Measurements from ENCODE around the gene ARNT2.

The ARNT2 gene

DNA sequence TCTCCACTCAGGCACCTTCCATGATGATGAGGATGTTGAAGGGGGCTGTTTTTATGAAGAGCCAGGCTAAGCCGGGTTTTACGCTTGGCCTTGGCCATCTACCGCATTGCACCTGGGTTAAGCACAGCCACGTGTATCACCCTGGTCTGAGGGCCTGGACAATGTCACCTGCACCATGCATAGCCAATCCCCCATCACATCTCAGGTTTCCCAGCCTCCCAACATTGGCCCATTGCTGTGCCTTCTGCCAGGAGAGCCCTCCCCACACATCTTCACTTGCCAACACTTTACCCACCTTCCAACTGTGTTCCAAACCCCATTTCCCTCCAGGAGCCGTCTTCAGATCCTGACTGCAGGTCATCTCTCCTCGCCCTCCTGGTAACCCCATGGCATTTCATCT lies 155.6 kb downstream of the ARNT2 start:
- DNase-seq = no peak

DNA sequence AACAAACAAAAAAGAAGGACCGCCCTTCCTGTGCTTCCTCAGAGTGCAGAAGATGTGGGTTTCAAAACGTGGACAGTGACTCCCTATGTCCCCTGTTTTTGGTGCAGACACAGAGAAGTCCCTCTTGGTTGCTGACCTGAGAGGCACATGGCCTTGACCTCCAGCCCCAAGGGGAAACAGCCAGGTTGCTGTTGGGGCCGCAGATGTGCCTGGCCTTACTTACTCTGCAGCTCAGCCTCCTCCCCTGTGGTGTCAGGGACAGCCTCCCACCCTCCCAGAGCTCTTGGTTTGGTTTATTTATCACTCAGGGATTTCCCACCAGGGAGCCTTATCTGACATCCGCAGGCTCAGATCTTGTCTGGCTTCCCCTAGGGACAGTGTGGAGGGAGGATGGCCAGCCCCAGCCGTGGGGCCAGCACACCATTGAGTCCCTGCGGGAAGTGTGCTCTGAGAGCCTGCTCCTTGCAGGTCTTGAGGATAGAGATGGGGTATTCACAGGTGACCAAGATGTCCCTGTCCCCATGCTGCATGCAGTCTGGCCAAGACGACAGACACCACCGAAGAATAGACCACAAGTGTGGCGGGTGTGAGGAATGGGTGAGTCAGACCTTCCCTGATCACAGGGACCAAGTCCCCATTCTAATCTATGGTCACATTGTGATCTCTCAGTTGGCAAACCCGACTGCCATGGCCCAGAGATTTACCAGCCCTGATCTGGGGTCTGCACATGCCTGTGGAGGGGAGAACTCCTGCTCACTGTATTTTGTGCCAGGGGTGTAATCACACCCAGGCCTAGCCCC lies 156.6 kb downstream of the ARNT2 start:
- no peak for DNase-seq

DNA sequence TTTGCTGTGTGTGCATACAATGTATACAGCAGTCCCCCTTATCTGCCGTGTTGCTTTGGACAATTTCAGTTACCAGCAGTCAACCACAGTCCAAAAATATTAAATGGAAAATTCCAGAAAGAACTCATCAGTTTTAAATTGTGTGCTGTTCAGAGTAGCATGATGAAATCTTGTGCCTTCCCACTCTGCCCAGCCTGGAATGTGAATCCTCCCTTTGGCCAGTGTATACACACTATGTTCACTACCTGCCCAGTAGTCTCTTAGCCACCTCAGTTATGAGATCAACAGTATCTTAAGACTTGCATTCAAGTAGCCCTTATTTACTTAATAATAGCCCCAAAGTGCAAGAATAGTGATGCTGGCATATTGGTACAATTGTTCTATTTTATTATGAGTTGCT lies 157.3 kb downstream of the ARNT2 start:
- DNase-seq = no peak

DNA sequence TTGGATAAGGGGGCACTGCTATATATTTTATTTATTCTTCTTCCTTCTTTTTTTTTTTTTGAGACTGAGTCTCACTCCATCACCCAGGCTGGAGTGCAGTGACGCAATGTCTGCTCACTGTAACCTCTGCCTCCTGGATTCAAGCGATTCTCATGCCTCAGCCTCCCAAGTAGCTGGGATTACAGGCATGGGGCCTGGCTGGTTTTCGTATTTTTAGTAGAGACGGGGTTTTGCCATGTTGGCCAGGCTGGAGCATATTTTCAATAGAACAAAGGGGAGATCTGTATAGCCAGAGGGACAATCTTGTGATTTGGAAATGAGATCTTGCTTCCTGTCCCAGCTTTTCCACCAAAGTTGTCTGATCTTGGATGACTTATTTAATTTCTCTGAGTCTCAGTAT lies 157.9 kb downstream of the ARNT2 start:
- no peak for DNase-seq

DNA sequence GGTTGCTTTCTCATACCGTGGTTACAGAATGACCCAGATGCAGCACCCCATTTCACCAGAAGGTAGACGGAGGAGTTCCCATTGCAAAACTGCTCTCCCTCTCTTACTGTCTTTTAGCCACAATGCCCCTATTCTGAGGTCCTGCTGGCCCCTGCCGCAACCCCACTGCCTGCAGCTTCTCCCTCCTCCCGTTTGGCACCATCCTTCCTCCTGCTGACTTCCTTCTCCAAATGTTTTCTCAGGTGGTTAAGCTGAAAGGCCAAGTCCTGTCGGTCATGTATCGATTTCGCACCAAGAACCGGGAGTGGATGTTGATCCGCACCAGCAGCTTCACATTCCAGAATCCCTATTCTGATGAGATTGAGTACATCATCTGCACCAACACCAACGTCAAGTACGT lies 158.7 kb downstream of the ARNT2 start:
- DNase-seq = no peak

DNA sequence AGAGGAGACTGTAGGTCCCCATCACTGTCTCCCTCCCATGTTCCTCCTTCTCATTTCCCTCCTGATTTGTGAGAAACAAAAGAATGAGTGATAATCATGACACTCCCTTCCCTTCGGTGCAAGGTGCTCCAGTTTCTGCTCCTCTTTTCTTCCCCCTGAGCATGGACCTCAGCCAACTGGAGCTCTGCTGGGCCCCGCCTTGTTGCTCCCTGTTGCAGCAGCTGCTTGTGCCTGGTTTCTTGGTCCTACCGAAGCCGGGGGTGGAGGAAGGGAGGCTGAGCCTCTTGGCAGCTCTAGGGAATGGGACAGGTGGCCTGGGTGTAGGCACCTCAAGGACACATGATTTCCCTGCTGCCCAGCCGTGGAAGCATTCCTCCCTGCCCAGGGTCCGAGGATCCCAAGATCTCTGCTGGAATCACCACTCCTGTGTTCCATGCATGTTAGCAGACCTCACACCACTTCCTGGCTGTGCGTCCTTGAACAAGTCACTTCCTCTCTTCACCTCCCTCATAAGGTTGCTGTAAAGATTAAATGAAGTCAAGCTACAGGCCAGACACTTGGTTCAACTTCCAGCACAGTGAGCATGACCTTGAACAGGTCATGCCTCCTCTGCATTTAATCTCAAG lies 159.3 kb downstream of the ARNT2 start:
- no peak for DNase-seq

DNA sequence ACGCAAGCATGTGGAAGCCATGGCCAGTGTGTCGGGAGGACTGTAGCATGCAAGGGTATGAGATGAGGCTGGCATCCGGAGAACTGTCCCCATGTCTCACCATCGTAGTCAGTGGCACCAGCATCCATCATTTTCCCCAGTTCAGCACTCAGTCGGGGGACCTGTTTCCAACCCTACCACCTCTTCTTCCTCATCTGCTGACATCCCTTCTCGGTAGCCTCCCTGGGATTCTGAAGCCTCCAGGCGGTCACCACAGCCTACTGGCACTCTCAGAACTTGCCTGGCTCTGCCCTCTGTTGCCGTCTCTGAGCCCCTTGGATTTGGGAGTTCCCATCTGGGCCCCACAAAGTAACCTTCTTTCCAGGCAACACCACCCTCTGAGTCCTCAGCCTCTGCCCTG lies 159.9 kb downstream of the ARNT2 start:
- DNase-seq = no peak

DNA sequence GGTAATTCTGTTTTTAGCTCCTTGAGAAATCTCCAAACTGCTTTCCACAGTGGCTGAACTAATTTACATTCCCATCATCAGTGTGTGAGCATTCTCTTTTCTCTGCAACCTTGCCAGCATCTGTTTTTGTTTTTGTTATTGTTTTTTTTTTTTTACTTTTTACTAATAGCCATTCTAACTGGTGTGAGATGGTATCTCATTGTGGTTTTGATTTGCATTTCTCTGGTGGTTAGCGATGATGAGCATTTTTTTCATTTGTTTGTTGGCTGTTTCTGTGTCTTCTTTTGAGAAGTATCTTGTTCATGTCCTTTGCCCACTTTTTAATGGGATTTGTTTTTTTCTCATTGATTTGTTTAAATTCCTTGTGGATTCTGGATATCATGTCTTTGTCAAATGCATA lies 161.2 kb downstream of the ARNT2 start:
- DNase-seq = no peak

DNA sequence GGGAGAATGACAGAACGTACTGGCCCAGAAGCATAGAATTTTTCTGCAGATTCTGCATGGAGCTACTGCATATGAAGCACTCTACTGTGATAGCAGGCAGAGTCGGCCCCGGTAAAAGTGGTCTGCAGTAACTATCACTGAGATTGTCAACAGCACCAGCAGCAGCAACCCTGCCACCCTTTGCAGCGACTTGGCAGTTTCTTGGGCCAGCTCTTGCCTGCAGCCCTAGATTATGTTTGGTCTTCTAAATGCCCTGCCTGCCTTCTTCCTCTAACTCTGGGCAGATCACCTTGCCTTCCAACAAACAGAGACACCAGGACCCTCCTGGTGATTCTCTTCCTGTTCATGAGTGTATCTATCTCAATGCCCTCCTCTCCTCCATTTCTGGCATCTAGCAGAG lies 161.8 kb downstream of the ARNT2 start:
- DNase-seq = no peak

DNA sequence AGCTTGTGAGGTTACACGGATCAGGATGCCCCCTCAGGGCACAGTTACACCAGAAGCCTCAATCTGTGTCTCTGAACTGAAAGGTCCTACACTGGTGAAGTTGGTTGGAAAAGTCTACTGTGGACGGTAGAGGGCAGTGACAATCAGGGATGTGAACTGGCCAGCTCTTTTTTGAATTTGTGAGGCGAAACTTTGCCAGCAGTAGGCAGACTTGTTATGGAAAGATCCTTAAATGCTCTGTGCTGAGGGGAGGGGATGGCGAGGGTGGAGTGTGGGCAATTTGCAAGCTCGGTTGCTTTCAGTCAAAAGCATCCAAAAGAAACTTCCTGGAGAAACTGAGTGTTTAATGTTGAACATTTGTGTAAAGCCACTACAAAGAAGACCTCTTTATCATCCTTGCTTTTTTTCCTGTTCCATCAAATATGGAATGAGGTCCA lies 163.6 kb downstream of the ARNT2 start:
- DNase-seq = peak; percentile 59 to 65

DNA sequence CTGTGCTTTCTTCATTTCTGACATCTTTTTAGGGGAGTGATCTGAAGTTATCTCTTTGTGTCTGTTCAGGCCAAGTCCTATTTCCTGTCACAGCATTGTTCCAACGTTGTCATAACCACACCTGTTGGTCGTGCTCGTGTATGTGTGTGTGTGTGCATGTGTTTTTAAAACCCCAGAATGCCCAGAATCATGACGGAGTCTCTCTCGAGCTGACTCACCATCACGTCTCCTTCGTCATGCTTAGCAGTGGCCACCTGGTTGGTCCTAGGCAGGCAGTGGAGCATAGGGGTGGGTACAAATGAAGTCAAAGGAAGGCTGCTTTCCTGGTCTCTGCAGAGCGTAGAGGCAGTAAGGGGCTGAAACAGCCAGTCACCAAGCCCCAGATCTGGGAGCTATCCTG lies 164.1 kb downstream of the ARNT2 start:
- DNase-seq = no peak

DNA sequence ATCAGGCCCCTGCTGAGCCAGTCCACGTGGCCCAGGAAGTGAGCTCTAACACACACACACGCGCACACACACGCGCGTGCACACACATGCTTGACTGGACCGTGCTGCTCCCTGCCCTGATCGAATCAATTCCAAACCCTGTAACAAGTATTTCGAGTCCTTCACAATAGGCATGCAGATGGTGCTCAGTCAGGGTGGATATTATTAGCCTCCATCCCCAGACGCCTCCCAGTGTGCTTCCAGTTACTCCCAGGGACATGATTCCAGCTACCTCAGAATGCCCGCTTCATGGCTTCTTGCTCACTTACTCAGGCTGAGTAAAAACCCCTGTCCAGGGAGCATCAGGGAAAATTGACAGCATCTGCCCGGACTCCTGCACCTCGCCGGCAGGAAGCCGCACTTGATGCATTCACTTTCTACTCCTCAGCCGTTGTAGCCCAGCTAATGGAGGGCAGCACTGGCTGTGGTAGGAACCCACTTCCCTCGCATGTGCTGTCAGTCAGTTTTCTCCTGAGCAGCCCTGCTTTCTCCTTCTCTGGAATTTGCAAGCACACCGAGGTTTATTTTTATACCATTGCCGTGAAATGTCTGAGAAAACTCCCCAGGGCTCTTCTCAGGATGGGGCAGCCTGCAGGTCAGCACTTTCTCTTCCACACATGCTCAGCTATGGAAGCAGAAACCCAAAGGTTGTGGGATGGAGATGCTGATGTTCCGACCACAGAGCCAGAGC lies 164.9 kb downstream of the ARNT2 start:
- no peak for DNase-seq

DNA sequence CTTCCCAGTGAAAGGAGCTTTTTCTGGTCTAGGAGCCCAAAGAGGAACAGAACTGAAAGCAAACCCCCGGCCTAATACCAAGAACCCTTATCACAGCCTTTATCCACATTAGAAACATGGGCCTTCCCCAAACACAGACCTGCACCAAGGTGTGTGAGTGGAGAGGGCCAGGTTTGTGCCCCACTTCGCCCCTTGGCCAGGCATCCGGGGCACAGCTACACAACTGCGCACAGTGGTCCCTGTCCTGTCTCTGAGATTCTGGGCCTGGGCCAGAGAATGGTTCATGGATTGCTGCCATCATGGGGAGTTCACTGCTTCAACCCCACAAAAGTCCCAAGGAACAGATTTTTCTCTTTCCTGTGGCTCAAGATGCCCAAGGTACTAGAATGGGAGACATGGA lies 165.5 kb downstream of the ARNT2 start:
- DNase-seq = no peak

DNA sequence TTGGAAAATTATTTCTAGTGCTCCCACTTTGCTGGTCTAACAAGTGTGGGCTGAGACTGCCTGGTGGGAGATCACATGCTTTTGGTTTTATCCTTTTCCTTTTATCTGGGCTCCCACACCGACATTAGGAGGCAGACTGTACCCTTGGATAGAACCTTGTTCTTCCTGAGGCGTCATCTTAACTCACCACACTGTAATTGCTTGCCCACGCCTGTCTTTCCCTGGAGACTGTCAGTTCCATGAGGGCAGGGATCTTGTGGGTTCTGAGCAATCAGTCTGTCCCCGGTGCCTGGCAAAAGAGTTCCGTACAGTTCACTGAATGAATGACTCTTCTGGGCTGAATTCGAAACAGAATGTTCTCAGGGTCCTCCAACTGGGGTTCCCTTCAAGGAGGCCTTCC lies 166.4 kb downstream of the ARNT2 start:
- no peak for DNase-seq

DNA sequence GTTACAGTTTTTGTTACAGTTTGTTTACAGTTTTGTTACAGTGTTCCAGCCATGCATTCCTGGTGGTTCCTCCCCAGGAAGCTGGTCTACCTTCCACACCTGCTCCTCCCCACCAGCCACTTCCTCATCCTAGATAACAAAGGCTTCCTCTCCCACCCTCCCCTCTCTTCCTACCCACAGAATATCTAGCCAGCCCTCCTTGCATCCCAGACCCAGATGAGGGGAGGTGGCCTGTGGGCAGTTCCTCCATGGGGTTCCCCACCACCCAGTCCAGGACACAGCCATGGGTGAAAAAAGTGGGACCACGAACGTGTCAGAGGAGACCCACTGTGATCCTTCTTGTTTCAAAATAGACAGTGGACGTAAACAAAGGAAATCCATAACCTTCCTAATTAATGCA lies 168.2 kb downstream of the ARNT2 start:
- no peak for DNase-seq

DNA sequence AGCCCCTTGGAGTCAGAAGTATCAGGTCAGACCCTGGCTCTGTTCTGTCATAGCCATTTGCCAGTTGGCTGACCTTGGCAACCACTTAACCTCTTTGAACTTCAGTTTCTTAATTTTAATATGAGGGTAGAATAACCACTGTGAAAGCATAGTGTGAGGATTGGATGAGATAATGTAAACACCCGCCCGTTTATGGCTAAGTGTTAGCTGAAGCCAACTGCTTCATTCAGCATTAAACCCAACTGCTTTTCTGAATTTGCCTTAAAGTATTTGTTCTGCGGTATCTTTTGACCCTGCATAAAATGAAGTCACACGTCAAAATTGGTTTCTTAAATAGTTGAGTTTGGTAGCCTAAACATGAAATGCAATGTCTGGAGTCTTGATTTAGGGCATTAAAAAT lies 169.4 kb downstream of the ARNT2 start:
- no peak for DNase-seq

DNA sequence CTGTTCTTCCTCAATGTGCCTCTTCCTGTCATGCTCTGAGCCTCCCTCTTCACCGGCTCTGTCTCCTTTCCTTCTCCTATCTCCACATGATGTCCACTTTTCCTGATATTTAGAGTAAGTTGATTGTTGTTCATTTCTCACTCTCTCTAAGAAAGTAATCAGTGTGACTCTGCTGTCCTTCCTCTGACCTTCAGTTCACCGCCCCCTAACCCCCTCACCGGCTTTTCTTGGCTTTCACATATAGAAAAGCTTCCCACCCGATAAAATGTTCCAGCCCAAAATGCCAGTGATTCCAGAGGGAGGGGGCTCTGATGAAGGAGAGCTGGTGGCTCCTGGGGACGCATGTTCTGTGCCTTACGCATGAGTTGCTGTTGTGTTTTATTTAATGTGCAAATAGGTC lies 170.4 kb downstream of the ARNT2 start:
- no peak for DNase-seq

DNA sequence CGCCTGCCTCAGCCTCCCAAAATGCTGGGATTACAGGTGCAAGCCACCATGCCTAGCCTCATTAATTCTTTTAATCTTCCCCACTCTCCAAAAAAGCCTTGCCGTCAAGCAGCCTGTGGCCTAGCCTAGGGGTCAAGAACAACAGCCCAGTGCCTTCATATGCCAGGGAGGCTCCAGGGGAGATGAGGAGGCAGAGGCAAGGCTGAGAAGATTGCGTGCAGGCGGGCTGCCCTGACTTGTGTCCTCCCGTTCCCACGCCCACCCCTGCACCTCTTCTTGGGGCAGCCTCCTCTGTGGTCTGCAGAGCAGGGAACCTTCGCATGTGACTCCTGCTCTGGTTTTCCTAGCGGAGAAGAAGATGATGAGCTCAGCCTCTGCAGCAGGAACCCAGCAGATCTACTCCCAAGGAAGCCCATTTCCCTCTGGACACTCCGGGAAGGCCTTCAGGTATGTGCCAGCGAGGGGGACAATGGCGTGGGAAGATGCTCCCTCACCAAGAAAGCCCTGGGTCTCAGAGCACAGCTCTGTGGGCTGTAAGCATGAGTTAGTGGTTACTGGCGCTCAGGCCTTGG lies 172.4 kb downstream of the ARNT2 start:
- no peak for DNase-seq

DNA sequence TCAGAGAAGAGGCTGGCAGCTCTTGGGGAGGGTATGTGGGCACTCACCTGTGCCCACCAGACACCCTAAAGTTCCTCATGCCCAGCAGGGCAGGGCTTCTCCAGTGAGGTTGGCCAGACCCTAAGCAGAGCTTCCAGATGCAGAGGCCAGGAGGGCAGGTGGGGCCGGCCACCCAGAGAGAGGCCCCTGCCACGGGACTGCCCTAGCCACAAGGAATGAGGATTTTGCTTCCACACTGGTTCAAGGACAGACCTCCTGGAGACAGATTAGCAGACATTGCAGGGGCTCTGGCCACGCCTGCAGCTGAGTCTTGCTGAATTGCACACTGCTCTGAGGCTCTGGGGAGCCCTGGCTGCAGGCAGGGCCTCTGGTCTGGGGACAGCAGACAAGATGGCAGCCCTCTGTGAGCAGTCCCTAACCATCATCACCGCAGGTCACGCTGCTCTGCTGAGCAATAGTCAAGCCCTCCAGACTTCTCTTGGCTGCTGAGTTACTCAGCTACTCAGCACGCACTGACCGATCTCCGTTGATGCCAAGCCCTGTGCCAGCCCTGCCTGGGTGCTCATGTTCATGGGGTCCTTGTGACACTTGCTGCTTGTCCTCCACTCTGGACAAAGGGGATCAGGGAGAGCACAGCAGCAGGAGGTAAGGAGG lies 173.5 kb downstream of the ARNT2 start:
- no peak for DNase-seq

DNA sequence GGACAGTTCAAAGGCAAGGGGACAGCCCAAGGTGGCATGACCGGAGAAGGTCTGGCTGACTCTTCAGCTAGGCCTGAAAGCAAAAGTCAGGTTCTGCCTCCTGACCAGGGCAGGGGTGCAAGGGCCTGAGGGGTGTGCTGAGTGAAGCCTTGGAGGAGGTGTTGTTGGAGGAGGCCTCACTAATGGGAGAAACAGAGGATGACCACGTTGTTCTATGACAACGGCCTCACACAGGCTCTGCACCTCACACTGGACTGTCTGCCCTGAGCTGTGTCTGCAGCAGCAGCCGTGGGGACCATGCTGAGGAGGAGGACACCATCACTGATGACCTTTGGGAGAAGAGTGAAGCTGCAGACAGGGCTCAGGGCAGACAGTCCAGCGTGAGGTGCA lies 174.0 kb downstream of the ARNT2 start:
- no peak for DNase-seq

DNA sequence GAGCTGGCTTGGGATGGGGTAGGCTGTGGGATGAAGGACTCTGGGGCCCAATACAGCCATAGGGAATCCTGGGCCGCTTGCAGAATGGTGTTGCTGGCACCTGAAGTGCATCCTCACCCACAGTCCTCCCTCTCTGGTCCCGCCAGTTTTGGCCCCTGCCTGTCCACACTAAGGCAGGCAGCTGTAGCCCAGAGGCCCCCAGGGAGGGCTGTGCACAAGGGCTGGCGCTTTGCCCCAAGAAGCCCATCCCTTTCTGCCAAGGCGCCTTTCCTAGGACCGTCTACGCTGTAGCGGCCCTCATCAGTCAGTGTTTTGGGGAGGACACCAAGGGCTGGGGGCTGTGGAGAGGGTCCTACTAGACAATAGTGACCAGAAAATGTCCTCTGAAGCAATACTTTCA lies 174.7 kb downstream of the ARNT2 start:
- DNase-seq = no peak

DNA sequence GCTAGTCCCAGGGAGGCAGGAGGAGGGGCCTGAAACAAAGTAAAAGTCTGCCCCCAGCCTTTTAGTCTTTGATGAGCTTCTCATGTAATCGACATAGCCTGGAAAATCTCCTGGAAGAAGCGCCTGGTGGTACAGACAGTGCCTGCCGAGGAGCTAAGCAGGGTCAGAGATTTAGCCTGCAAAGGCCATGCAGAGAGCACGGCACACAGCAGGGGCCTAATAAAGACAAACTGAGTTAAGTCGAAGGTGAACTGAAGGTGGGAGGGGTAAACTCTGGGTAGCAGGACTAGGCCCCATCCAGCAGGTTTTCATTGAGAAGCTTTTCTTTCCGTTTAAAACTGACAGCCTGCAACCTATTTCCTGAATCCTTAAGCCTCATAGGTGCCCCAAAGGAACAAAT lies 175.4 kb downstream of the ARNT2 start:
- no peak for DNase-seq

DNA sequence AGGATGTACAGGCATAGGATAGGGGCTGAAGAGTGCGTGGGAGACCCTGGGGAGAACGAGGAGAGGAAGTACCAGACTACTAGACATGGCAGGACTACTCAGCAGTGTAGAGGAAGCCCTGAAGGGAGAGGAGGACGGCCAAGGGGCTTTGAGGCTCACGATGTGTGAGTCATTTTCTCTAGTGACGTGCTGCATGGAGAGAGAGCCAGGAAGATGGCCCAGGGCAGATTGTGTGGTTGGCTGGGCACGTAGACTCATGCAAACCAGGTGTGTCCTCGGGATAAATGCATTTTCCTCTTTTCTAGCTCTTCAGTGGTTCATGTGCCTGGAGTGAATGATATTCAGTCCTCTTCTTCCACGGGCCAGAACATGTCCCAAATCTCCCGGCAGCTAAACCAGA lies 175.9 kb downstream of the ARNT2 start:
- no peak for DNase-seq

Measured in AML-193 (cell line).